Astrocyte of the spinal cord (primary cell): ENCODE results near the gene MIDN.
"Not testable (repeated sequence)": the region's sequence is repeated elsewhere in the genome, so short reads cannot be mapped to it uniquely, and the experiment has no call there.

Experiments
- DNase-seq: peaks from one replicate; pipeline ENCODE4 v3.0.0; 2011; ENCODE audit warnings: low read depth, low spot score
- H3K4me3 ChIP-seq: 2 replicates; pipeline ENCODE4 v1.5.1; 2011; ENCODE audit warnings: low read depth, mild to moderate bottlenecking, low read length, moderate library complexity
- CTCF ChIP-seq: IDR thresholded peaks from 2 replicates; pipeline ENCODE4 v1.5.1; 2012; ENCODE audit warnings: low read depth, mild to moderate bottlenecking, low read length, inconsistent platforms
- in situ Hi-C: cut with HindIII; loops from 2 replicates; pipeline ENCODE4 v1.10.0; 2017; ENCODE audit warnings: low sequenced_read_pairs

Gene MIDN

GRCh38 chr19:1300744-1301490 lies 52.5 kb downstream of the MIDN start:
- no peak for TF ChIP-seq CTCF
- H3K4me3 ChIP-seq: no peak overlapping the region
- no peak for DNase-seq
- in situ Hi-C loops: no loop called here

GRCh38 chr19:1302533-1303239 lies 54.3 kb downstream of the MIDN start:
- TF ChIP-seq CTCF: no peak
- no peak overlapping the region for H3K4me3 ChIP-seq
- in situ Hi-C loops: no loop called here

GRCh38 chr19:1304197-1304924 lies 56.0 kb downstream of the MIDN start:
- TF ChIP-seq CTCF: no peak
- no peak for DNase-seq
- in situ Hi-C loops: no loop called here
- H3K4me3 ChIP-seq: no peak overlapping the region

More at GRCh38 chr19:1302533-1303239, 54.3 kb downstream of the MIDN start:
- DNase-seq: no peak

GRCh38 chr19:1305354-1305753 lies 57.0 kb downstream of the MIDN start:
- H3K4me3 ChIP-seq, DNase-seq, in situ Hi-C loops: not testable (repeated sequence)

- no peak overlapping the region for H3K4me3 ChIP-seq
- no peak for TF ChIP-seq CTCF
- DNase-seq: no peak
- in situ Hi-C loops: no loop called here
These were observed 58.9 kb downstream of the MIDN start for GRCh38 chr19:1307320-1307719.

- H3K4me3 ChIP-seq: no peak overlapping the region
- in situ Hi-C loops: no loop called here
- no peak for DNase-seq
- TF ChIP-seq CTCF: no peak
These were observed 59.4 kb downstream of the MIDN start for GRCh38 chr19:1307755-1308303.
